NB4 (cell line): ENCODE measurements around the gene SPEN.

Source experiments
- DNase-seq: peaks from one replicate; pipeline ENCODE4 v3.0.0; 2010; ENCODE audit warnings: low read depth
- H3K4me3 ChIP-seq: one replicate; pipeline ENCODE4 v1.5.1; 2011; ENCODE audit warnings: mild to moderate bottlenecking, low read depth, low read length, moderate library complexity
- CTCF ChIP-seq: IDR thresholded peaks from one replicate; pipeline ENCODE4 v1.5.1; 2012; ENCODE audit warnings: low read depth, low read length
- MYC ChIP-seq: IDR thresholded peaks from 2 replicates; pipeline ENCODE4 v1.6.1; 2011; ENCODE audit warnings: low read depth, low read length
- POLR2A ChIP-seq: IDR thresholded peaks from 2 replicates; pipeline ENCODE4 v1.6.1; 2011; ENCODE audit warnings: mild to moderate bottlenecking; ENCODE audit not compliant: insufficient read length; ENCODE audit errors: extremely low read depth
- TF ChIP-seq, protein P1 (sequence below): IDR thresholded peaks from 2 replicates; pipeline ENCODE4 v1.6.1; 2011; ENCODE audit warnings: low read depth, low read length

The SPEN gene

DNA sequence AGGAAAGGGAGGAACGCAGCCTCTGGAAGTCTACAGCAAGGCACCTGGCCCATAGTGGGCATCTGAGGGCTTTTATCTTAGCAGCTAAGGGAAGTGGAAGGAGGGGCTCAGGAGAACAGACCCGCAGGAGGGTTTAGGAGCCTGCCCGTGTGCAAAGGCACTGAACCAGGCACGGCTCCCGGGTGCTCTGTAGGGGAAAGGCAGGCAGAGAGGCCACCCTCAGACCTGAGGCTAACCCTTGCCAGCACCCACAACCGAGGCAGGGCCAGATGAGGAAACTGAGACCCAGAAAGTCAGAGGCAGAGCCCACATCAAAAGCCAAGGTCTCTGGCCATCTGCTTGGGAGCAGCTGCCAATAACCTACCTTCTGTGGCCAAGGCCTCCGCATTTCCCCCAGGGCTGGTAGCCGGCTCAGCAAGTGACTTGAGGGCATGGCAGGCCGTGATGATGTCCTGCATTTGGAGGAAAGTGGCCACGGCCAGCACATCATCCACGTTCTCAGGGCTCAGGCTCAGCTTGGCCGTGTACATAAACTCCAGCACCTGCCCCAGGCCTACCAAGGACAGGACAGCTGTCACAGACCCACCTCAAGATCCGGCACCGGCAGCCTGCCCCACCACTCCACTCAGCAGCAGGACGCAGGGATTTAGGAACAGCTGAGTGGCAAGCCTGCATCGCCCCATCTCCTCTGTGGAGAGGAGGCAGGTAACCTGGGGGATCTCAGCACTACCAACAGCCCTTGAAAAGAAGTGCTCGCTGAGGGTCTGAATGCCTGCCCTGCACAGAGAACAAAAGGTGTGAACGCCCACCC is 99.3 kb downstream of the SPEN start:
- no peak overlapping the region for H3K4me3 ChIP-seq
- DNase-seq: no peak
- TF ChIP-seq POLR2A (no peak), MYC (no peak), CTCF (no peak)
- TF ChIP-seq, protein P1, sequence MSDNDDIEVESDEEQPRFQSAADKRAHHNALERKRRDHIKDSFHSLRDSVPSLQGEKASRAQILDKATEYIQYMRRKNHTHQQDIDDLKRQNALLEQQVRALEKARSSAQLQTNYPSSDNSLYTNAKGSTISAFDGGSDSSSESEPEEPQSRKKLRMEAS: no peak

- no peak overlapping the region for H3K4me3 ChIP-seq
- TF ChIP-seq, protein P1: no peak
- no peak for DNase-seq
These were observed 100.0 kb downstream of the SPEN start for GRCh38 chr1:15947382-15948090.

DNA sequence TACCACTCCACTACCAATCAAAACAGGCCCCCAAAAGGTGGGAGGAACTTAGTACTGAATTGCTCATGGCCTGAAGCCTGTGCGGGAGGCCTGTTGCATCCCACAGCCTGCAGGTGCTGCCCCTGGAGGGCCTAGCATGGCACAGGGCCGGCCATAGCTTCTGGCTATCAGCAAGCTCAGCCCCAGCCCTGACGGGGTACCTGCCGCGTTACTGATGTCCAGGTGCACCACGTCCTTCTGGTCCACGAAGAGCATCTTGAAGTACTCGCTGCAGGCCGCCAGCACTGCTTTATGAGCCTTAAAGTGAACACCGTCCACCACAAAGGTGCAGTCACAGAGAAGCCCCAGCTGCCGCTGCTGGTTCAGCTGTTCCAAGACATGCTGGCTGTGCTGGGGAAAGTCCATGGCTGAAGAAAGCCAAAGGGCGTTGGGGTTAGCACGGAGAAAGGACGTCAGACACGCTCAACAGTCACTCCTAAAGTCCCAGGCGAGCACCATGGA is 100.6 kb downstream of the SPEN start:
- H3K4me3 ChIP-seq: no peak overlapping the region
- no peak for DNase-seq
- TF ChIP-seq, protein P1: no peak
- no peak for TF ChIP-seq MYC
- TF ChIP-seq POLR2A: no peak
- TF ChIP-seq CTCF: no peak

DNA sequence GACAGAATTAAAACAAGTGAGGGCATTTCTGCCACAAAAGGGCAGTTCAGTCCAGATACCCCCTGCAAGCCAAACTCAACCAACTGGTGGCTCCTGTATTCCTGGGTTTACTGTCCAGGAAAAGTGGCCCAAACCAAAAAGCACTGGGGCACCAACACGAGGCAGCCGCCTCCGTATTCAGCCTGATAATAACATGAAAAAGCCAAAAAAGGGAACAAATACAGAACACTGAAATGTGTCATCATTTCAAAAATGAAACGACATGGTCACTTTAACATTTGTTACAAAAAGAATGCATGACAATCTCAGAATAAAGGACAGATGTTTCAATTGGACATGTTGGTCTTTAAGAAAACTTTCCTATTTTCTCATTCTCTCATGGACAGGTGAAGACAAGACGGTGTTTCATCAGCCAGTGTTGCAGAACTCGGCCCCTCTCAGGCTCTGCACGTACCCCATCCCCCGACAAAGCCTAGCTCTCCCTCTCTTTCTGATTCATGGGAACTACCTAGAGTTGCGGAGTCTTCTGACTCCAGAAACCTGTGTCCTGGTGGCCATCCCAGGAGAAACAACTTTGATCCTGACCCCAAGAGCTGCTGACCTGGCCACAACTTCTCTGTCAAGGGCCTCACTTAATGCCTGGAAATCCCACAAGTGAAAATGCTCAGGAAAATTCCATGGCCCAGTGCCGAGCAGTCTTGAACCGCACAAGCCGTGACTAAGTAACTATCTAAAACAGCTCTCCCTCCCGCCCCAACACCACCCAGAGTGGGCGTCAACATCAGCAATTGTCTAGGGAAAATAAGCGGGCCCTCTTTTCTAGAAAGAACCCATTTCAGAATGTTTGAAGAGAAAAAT is 101.3 kb downstream of the SPEN start:
- no peak overlapping the region for H3K4me3 ChIP-seq
- DNase-seq: no peak
- TF ChIP-seq POLR2A (no peak), CTCF (no peak), MYC (no peak)
- TF ChIP-seq, protein P1: no peak

DNA sequence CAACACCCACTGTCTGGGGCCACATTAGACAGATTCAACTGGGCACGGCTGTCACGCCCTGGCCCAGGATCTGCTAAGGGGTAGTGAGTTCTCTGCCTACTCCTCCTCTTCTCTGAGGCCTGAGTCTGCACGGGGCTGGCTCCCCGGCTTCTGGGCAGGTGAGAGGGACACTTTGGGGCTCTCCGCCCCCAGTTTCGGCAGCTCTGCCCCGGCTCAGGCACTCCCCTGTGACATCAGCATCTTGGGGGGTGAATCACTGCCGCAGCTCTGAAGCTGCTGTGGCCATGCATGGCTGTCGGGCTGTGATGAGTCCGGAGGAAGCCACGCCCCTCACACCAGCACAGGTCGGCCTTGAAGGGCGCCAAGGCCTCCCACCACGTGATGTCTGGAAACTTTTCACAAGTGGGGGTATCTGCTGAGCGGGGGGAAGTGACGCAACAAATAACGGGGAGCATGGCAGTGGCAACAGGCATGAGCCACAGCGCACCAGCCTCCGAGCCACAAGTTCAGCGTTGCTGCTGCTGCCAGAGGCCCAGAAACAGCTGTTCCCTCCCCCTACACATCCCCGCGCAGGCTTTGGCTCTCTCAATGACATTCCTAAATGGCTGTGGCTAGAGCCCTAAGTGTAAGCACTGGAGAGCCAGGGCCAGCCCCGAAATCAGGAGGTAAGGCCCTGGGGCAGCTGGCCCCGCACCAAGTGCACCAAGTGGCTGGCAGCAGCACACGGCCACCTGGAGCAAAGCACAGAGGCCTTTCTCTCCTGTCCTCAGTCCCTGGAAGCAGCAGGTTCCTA is 102.1 kb downstream of the SPEN start:
- TF ChIP-seq, protein P1: no peak
- no peak for TF ChIP-seq CTCF
- no peak for TF ChIP-seq MYC
- TF ChIP-seq POLR2A: no peak
- DNase-seq: peak; percentile 71
- no peak overlapping the region for H3K4me3 ChIP-seq
